ENCODE results near the gene TMEM236. TPM values are rescaled to one million over a fixed set of nuclear protein-coding genes. Genes with fewer than 3 reads are reported as not detected.

TMEM236 gene
- total and polyA plus RNA-seq, 2 of the 4 experiments (the other 2 are of a cell fraction): not detected

DNA sequence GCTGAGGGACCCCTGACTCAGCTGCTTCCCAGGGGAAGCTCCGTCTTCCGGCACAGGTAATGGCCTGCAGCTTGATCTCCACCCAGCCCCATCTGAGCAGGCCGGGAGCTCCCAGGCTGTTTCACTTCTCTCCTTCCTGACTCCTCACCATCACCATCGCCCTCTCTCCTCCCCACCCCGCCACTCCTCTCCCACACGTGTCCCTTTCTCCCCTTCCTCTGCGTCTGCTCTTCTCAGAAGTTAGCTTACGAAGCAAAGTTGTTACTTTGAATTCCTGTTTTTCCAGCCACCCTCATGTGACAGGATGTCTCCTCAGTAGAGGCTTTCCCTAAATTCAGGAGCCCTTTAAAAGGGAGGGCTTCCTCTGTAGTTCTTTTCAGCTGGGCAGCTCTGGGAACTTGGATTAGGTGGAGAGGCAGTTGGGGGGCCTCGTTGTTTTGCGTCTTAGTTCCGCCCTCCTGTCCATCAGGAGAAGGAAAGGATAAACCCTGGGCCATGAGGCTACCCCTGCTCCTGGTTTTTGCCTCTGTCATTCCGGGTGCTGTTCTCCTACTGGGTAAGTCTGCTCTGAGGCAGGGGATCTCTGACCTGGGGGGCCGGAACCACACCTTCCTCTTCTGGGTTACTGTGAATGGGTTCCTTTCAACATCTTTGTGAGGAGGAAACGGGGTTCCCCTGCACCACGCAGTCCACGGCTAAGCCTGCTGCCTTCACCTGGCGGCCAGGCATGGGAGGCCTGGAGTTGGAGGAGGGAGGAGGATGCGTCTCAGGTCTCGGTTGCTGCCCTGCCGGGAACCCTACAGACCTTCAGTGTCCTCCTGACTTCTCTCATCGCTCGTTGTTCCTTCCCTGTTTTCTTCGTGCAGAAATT is 57.2 kb downstream of the TMEM236 start, which contains the start of gene MRC1:
MRC1 (plus strand) TSS at position 378 of the 871 bp plus-strand sequence; CDS start at position 496, 118 bp downstream.
- H3K14ac ChIP-seq (replicated peaks; ENCODE audit: low read depth, low read length): no peak within 1 kb of the TSS
- H3K56ac ChIP-seq (ENCODE audit: extremely low read depth, insufficient read depth, low read length): no peak within 1 kb of the TSS; the same call in 1 of the 2 replicates
- CTCF ChIA-PET: no interaction called here
- TF ChIP-seq NFE2L2 (IDR thresholded peaks at IDR 0.05; ENCODE audit: low read depth, low read length): no peak
- TF ChIP-seq SMC3 (IDR thresholded peaks at IDR 0.05; ENCODE audit: low read depth, low read length): no peak
- TF ChIP-seq FOS (IDR thresholded peaks at IDR 0.05; ENCODE audit: low read depth, low read length): no peak
- no peak for TF ChIP-seq MAZ (IDR thresholded peaks at IDR 0.05; ENCODE audit: borderline replicate concordance, low read depth, low read length)
- TF ChIP-seq, protein P1, sequence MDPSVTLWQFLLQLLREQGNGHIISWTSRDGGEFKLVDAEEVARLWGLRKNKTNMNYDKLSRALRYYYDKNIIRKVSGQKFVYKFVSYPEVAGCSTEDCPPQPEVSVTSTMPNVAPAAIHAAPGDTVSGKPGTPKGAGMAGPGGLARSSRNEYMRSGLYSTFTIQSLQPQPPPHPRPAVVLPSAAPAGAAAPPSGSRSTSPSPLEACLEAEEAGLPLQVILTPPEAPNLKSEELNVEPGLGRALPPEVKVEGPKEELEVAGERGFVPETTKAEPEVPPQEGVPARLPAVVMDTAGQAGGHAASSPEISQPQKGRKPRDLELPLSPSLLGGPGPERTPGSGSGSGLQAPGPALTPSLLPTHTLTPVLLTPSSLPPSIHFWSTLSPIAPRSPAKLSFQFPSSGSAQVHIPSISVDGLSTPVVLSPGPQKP (IDR thresholded peaks at IDR 0.05; ENCODE audit: borderline replicate concordance, low read depth, low read length): no peak
- TF ChIP-seq, protein P2, sequence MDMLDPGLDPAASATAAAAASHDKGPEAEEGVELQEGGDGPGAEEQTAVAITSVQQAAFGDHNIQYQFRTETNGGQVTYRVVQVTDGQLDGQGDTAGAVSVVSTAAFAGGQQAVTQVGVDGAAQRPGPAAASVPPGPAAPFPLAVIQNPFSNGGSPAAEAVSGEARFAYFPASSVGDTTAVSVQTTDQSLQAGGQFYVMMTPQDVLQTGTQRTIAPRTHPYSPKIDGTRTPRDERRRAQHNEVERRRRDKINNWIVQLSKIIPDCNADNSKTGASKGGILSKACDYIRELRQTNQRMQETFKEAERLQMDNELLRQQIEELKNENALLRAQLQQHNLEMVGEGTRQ (IDR thresholded peaks at IDR 0.05; ENCODE audit: low read depth, low read length): no peak
- no peak for TF ChIP-seq MAFK (IDR thresholded peaks at IDR 0.05; ENCODE audit: low read depth, low read length)
- TF ChIP-seq, protein P3, sequence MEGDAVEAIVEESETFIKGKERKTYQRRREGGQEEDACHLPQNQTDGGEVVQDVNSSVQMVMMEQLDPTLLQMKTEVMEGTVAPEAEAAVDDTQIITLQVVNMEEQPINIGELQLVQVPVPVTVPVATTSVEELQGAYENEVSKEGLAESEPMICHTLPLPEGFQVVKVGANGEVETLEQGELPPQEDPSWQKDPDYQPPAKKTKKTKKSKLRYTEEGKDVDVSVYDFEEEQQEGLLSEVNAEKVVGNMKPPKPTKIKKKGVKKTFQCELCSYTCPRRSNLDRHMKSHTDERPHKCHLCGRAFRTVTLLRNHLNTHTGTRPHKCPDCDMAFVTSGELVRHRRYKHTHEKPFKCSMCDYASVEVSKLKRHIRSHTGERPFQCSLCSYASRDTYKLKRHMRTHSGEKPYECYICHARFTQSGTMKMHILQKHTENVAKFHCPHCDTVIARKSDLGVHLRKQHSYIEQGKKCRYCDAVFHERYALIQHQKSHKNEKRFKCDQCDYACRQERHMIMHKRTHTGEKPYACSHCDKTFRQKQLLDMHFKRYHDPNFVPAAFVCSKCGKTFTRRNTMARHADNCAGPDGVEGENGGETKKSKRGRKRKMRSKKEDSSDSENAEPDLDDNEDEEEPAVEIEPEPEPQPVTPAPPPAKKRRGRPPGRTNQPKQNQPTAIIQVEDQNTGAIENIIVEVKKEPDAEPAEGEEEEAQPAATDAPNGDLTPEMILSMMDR (conservative IDR thresholded peaks at IDR 0.05; ENCODE audit: low read depth, low read length): no peak
- no peak for TF ChIP-seq BHLHE40 (IDR thresholded peaks at IDR 0.05; ENCODE audit: low read depth, low read length)
- no peak for TF ChIP-seq CEBPB (IDR thresholded peaks at IDR 0.05; ENCODE audit: low read depth, low read length)
- TF ChIP-seq POLR2A (IDR thresholded peaks at IDR 0.05; ENCODE audit: low read depth, low read length): no peak
- H2BK5ac ChIP-seq (ENCODE audit: low read depth, low read length, poor library complexity, severe bottlenecking): no peak within 1 kb of the TSS
- no peak within 1 kb of the TSS for H2AK9ac ChIP-seq (replicated peaks; ENCODE audit: low read depth, low read length, poor library complexity)
- no peak within 1 kb of the TSS for H4K5ac ChIP-seq (ENCODE audit: low read depth, low read length)
- no peak within 1 kb of the TSS for H3K4me2 ChIP-seq (ENCODE audit: low read depth, low read length)
- peak within 1 kb of the TSS; percentile 32 for H2AFZ ChIP-seq (replicated peaks; ENCODE audit: low read length, poor library complexity)
- no peak within 1 kb of the TSS for H2BK120ac ChIP-seq (ENCODE audit: low read depth, low read length)
- POLR2A ChIA-PET (ENCODE audit: unreplicated experiment): no interaction called here
- H2AK5ac ChIP-seq (ENCODE audit: low read depth, low read length): no peak within 1 kb of the TSS
- no peaks in the 10 kb centered on the region for H3K36me3 ChIP-seq (ENCODE audit: control insufficient read depth, insufficient read depth, low read length)
- no TSS peak for BruUV-seq (replicated peaks)
- dilution Hi-C loops (cut with HindIII; ENCODE audit: low sequenced_read_pairs, unreplicated experiment): no loop called here
- DNase-seq: no peak
- no peak for ATAC-seq (ENCODE audit: low read depth)
- no peak within 1 kb of the TSS for H3K18ac ChIP-seq (ENCODE audit: low read depth, low read length)
- H3K27ac ChIP-seq (ENCODE audit: insufficient read depth, low read length): no peak within 1 kb of the TSS
- H4K8ac ChIP-seq (ENCODE audit: low read depth in 2 of 2, low read length in 2 of 2): no peak within 1 kb of the TSS
- H3K9me3 ChIP-seq (ENCODE audit: control insufficient read depth, insufficient read depth, low read length): no peaks in the 10 kb centered on the region
- H3K9me1 ChIP-seq (ENCODE audit: insufficient read depth, low read length): no peaks in the 10 kb centered on the region
- in situ Hi-C loops (cut with MboI; ENCODE audit: low sequenced_read_pairs): no loop called here
- no peak within 1 kb of the TSS for H3K23ac ChIP-seq (ENCODE audit: low read depth, low read length)
- H3K27me3 ChIP-seq (ENCODE audit: control insufficient read depth, insufficient read depth, low read length): peaks cover 4% of the 10 kb centered on the region
- H4K20me1 ChIP-seq (ENCODE audit: insufficient read depth, low read length): no peaks in the 10 kb centered on the region
- 68% methylated on average over 7 of the region's 23 CpGs; no CpG with 5 or more reads in 1 of the 2 experiments for WGBS, 2 experiments (ENCODE audit: extremely low coverage in 2 of 2, insufficient read length in 1 of 2)
- H2BK20ac ChIP-seq (ENCODE audit: low read depth, low read length): no peak within 1 kb of the TSS
- intact Hi-C loops (cut with micrococcal nuclease): no loop called here
- H3K9ac ChIP-seq (ENCODE audit: low read depth, low read length): no peak within 1 kb of the TSS
- no peak within 1 kb of the TSS for H3K4me3 ChIP-seq (ENCODE audit: insufficient read depth, low read depth, low read length)
- no peak within 1 kb of the TSS for H3K4ac ChIP-seq (ENCODE audit: low read depth, low read length)
- H3K79me1 ChIP-seq (ENCODE audit: low read depth in 1 of 2, low read length in 2 of 2): no peaks in the 10 kb centered on the region
- no peaks in the 10 kb centered on the region for H3K4me1 ChIP-seq (ENCODE audit: control insufficient read depth, insufficient read depth, low read length)
- H4K91ac ChIP-seq (ENCODE audit: insufficient read depth, low read depth, low read length): no peak within 1 kb of the TSS
- no peak within 1 kb of the TSS for H2BK15ac ChIP-seq (ENCODE audit: low read depth, low read length)
